H1 (cell line): Measurements from ENCODE around the gene PACRGL. TPM values are rescaled to one million over a fixed set of nuclear protein-coding genes. Genes with fewer than 3 reads are reported as not detected.

ENCODE experiments used
- CTCF ChIA-PET: fragments of 300-600 bp; sonication (Branson Sonifier 250); formaldehyde crosslinking; loops from one replicate; lab custom pipeline; 2021; ENCODE audit not compliant: partially characterized antibody; lab: Charles Lee
- POLR2A ChIA-PET: fragments of 300-600 bp; sonication (Branson Sonifier 250); formaldehyde crosslinking; loops from one replicate; lab custom pipeline; 2021; ENCODE audit warnings: inconsistent platforms; ENCODE audit not compliant: partially characterized antibody; lab: Charles Lee
- DNase-seq, 2 experiments: peaks; one replicate each; pipeline versions ENCODE4 v3.0.0 to v3.0.0-alpha.2; 2010 to 2022; ENCODE audit warnings: low spot score in 2 of 2, low read depth in 1 of 2, mixed read lengths in 1 of 2
- FAIRE-seq: peaks from 2 replicates; lab custom pipeline; 2011; peaks lifted over from hg19 to GRCh38; lab: Jason Lieb, UNC
- H2AFZ ChIP-seq: 2 replicates; pipeline ENCODE4 v1.8.1; 2012; ENCODE audit warnings: low read length, inconsistent platforms
- H2AK5ac ChIP-seq: 2 replicates; pipeline ENCODE4 v1.6.1; 2013; ENCODE audit warnings: low read depth, low read length
- H2BK120ac ChIP-seq: replicated peaks from 2 replicates; pipeline ENCODE3; 2013; ENCODE audit warnings: low read depth, low read length, inconsistent platforms
- H2BK12ac ChIP-seq: 2 replicates; pipeline ENCODE4 v1.6.1; 2013; ENCODE audit warnings: low read depth, low read length
- H2BK15ac ChIP-seq: 2 replicates; pipeline ENCODE4 v1.6.1; 2013; ENCODE audit warnings: low read length
- H2BK20ac ChIP-seq: 2 replicates; pipeline ENCODE4 v1.6.1; 2013; ENCODE audit warnings: low read length
- H2BK5ac ChIP-seq: 2 replicates; pipeline ENCODE4 v1.6.1; 2013; ENCODE audit warnings: low read depth, low read length
- H3K14ac ChIP-seq: 2 replicates; pipeline ENCODE4 v1.6.1; 2013; ENCODE audit warnings: inconsistent platforms; ENCODE audit not compliant: insufficient read length
- H3K18ac ChIP-seq: 2 replicates; pipeline ENCODE4 v1.6.1; 2013; ENCODE audit warnings: low read length; ENCODE audit errors: extremely low read depth
- H3K23ac ChIP-seq: 2 replicates; pipeline ENCODE4 v1.6.1; 2013; ENCODE audit warnings: inconsistent platforms; ENCODE audit not compliant: insufficient read length
- H3K23me2 ChIP-seq: 2 replicates; pipeline ENCODE4 v1.6.1; 2013; ENCODE audit warnings: low read depth, low read length
- H3K27ac ChIP-seq: 2 replicates; pipeline ENCODE4 v1.6.1; 2011; ENCODE audit warnings: low read depth, low read length, inconsistent platforms
- H3K27me3 ChIP-seq, 4 experiments: replicated peaks in 1 of 4; 1 replicate in 1 of 4; 2 replicates in 3 of 4; pipeline versions ENCODE4 v1.6.1 to v1.8.1; 2011 to 2013; ENCODE audit warnings: low read length in 3 of 4, mild to moderate bottlenecking in 3 of 4, inconsistent platforms in 2 of 4, mixed read lengths in 2 of 4, moderate library complexity in 1 of 4; ENCODE audit not compliant: control insufficient read depth in 3 of 4, insufficient read depth in 3 of 4; ENCODE audit errors: extremely low read depth in 1 of 4
- H3K36me3 ChIP-seq, 4 experiments: 2 replicates each; pipeline versions ENCODE4 v1.6.1 to v1.8.1; 2011 to 2013; ENCODE audit warnings: mild to moderate bottlenecking in 4 of 4, low read length in 3 of 4, moderate library complexity in 2 of 4, control low read depth in 1 of 4, inconsistent platforms in 1 of 4; ENCODE audit not compliant: insufficient read depth in 4 of 4, control insufficient read depth in 2 of 4
- H3K4ac ChIP-seq: replicated peaks from 2 replicates; pipeline ENCODE3; 2013; ENCODE audit warnings: low read length, low read depth, mixed read lengths, inconsistent platforms; ENCODE audit not compliant: insufficient read length
- H3K4me1 ChIP-seq, 4 experiments: replicated peaks in 1 of 4; 1 replicate in 1 of 4; 2 replicates in 3 of 4; pipeline versions ENCODE4 v1.6.1 to v1.8.1; 2011 to 2013; ENCODE audit warnings: low read length in 3 of 4, inconsistent platforms in 2 of 4, mixed read lengths in 1 of 4; ENCODE audit not compliant: insufficient read depth in 4 of 4, control insufficient read depth in 3 of 4
- H3K4me2 ChIP-seq, 2 experiments: 2 replicates each; pipeline versions ENCODE4 v1.6.1 to v1.8.1; 2011 to 2013; ENCODE audit warnings: low read depth in 2 of 2, low read length in 2 of 2, control low read depth in 1 of 2, inconsistent platforms in 1 of 2, mild to moderate bottlenecking in 1 of 2; ENCODE audit not compliant: insufficient read depth in 1 of 2
- H3K4me3 ChIP-seq, 4 experiments: fragments of 200-600, 300-600 bp in 1 of 4; sonication (generic), shearing (Covaris generic), sonication (Bioruptor Twin) in 1 of 4; 2 replicates each; pipeline versions ENCODE4 v1.5.1 to v1.8.1; 2011 to 2016; ENCODE audit warnings: low read length in 4 of 4, low read depth in 3 of 4, control low read depth in 2 of 4, inconsistent platforms in 2 of 4, mild to moderate bottlenecking in 2 of 4, mixed read lengths in 1 of 4, moderate library complexity in 1 of 4; ENCODE audit not compliant: insufficient read depth in 2 of 4; ENCODE audit errors: extremely low read depth in 1 of 4
- H3K56ac ChIP-seq: replicated peaks from 2 replicates; pipeline ENCODE3; 2013; ENCODE audit warnings: low read depth, mild to moderate bottlenecking, mixed read lengths, low read length, inconsistent platforms; ENCODE audit not compliant: insufficient read length
- H3K79me1 ChIP-seq: 2 replicates; pipeline ENCODE4 v1.6.1; 2013; ENCODE audit warnings: low read depth, low read length, control low read depth
- H3K79me2 ChIP-seq, 2 experiments: 2 replicates each; pipeline versions ENCODE4 v1.6.1 to v1.8.1; 2012 to 2013; ENCODE audit warnings: low read length in 2 of 2, mild to moderate bottlenecking in 2 of 2, inconsistent platforms in 1 of 2; ENCODE audit not compliant: insufficient read depth in 2 of 2, control insufficient read depth in 1 of 2
- H3K9ac ChIP-seq, 4 experiments: replicated peaks in 1 of 4; 1 replicate in 1 of 4; 2 replicates in 3 of 4; pipeline versions ENCODE4 v1.6.1 to v1.8.1; 2011 to 2013; ENCODE audit warnings: low read depth in 3 of 4, low read length in 3 of 4, control low read depth in 2 of 4, mild to moderate bottlenecking in 2 of 4, moderate library complexity in 2 of 4, inconsistent platforms in 1 of 4; ENCODE audit errors: extremely low read depth in 1 of 4
- H3K9me3 ChIP-seq, 2 experiments: 2 replicates each; pipeline versions ENCODE4 v1.6.1 to v1.8.1; 2012 to 2013; ENCODE audit warnings: mild to moderate bottlenecking in 2 of 2, moderate library complexity in 2 of 2, control low read depth in 1 of 2, inconsistent platforms in 1 of 2, low read depth in 1 of 2, low read length in 1 of 2, mixed read lengths in 1 of 2; ENCODE audit not compliant: insufficient read depth in 2 of 2
- H4K20me1 ChIP-seq, 2 experiments: replicated peaks in 1 of 2; 2 replicates each; pipeline versions ENCODE3 to v1.8.1; 2011 to 2013; ENCODE audit warnings: inconsistent platforms in 2 of 2, low read length in 2 of 2, mild to moderate bottlenecking in 1 of 2; ENCODE audit not compliant: insufficient read depth in 2 of 2, control insufficient read depth in 1 of 2
- H4K5ac ChIP-seq: 2 replicates; pipeline ENCODE4 v1.6.1; 2013; ENCODE audit warnings: low read length, low read depth, mixed read lengths, inconsistent platforms; ENCODE audit not compliant: insufficient read length
- H4K8ac ChIP-seq: 2 replicates; pipeline ENCODE4 v1.8.0; 2013; ENCODE audit warnings: mild to moderate bottlenecking, moderate library complexity, low read length, inconsistent platforms; ENCODE audit not compliant: insufficient read depth; ENCODE audit errors: extremely low read depth
- H4K91ac ChIP-seq: replicated peaks from 2 replicates; pipeline ENCODE3; 2013; ENCODE audit warnings: low read length, mixed read lengths, inconsistent platforms; ENCODE audit not compliant: insufficient read length
- MAFK ChIP-seq: IDR thresholded peaks from 2 replicates; pipeline ENCODE4 v1.6.1; 2012; ENCODE audit warnings: low read depth, mild to moderate bottlenecking, improper control_type of control experiment, low read length
- NRF1 ChIP-seq: IDR thresholded peaks from 2 replicates; pipeline ENCODE4 v1.6.1; 2011; ENCODE audit warnings: mild to moderate bottlenecking, low read depth, low read length, improper control_type of control experiment
- PHF8 ChIP-seq: fragments of 200-600 bp; sonication (generic); conservative IDR thresholded peaks from 2 replicates; pipeline ENCODE4 v1.7.1; 2012; ENCODE audit warnings: low read depth, mild to moderate bottlenecking, inconsistent platforms, low read length, moderate library complexity
- POU5F1 ChIP-seq: IDR thresholded peaks from 2 replicates; pipeline ENCODE4 v1.6.1; 2011; ENCODE audit warnings: low read depth, mild to moderate bottlenecking, low read length, moderate library complexity
- RBBP5 ChIP-seq: IDR thresholded peaks from 2 replicates; pipeline ENCODE4 v1.7.1; 2012; ENCODE audit warnings: low read depth, mild to moderate bottlenecking, inconsistent platforms, low read length, moderate library complexity, borderline replicate concordance
- TBP ChIP-seq: IDR thresholded peaks from 2 replicates; pipeline ENCODE4 v1.6.1; 2011; ENCODE audit warnings: low read depth, low read length, improper control_type of control experiment
- WGBS, 2 experiments: shearing (Covaris generic) in 1 of 2; methylation state at CpG; one replicate each; pipeline versions ENCODE4 v1.1.6 to v1.1.7; 2013 to 2015; ENCODE audit warnings: low lambda C conversion rate in 2 of 2, mixed read lengths in 2 of 2, inconsistent platforms in 1 of 2, low coverage in 1 of 2, missing lambda C conversion rate in 1 of 2; ENCODE audit not compliant: insufficient replicate concordance in 2 of 2, insufficient coverage in 1 of 2, insufficient read length in 1 of 2; ENCODE audit errors: extremely low coverage in 1 of 2, missing lambda C conversion rate in 1 of 2; 5-methylcytosine and 5-hydroxymethylcytosine counted together
- polyA plus RNA-seq, 7 experiments: library from polyadenylated mRNA; depleted of rRNA in 3 of 7; stranded (reverse) in 5 of 7; unstranded in 2 of 7; fragments of >200 nt in 5 of 7; fragments of 200-250 nt in 2 of 7; gene quantifications; 1 replicate in 5 of 7; 2 replicates in 1 of 7; 4 replicates in 1 of 7; pipeline versions ENCODE4 v1.2.1 to v1.2.3, GENCODE V29; 2011 to 2013; ENCODE audit warnings: missing spikeins in 2 of 7, mixed read lengths in 2 of 7
- total RNA-seq: library from RNA; stranded (reverse); fragmentation: NEBNext Ultra II Directional; extraction: Animal tissue kit (Norgen Biotek cat#: 25700); gene quantifications from 2 replicates; pipeline ENCODE4 v1.2.1, GENCODE V29; 2021
- TF ChIP-seq, protein P1 (sequence below): IDR thresholded peaks from 2 replicates; pipeline ENCODE4 v1.6.1; 2012; ENCODE audit warnings: low read length, inconsistent platforms

Gene PACRGL
- total and polyA plus RNA-seq, 2 of the 8 experiments (the other 6 are each of a cell fraction or from before 2014, with no cell fraction given): 7.0 to 13.7 TPM

DNA sequence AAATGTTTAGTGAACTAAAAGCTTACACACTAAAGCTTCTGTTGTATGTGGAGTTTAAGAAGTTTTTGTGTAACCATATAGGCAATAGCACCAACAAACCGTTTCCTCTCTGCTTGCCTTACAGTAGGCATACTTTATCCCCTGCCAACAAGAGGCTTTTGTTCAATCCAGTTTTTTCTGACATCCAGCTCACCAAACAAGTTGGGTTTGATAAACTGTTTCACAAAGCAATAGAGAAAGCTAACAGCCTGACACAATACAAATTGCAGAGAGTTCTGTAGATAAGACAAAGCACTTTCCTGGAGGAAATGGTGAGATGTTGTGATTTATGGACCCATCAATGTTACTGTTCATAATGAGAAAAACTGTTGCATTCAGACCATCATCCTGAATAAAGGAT lies 53.8 kb downstream of the PACRGL start:
- H2BK15ac ChIP-seq: no peak overlapping the region
- H4K5ac ChIP-seq: no peak overlapping the region
- no peak overlapping the region for H3K4me3 ChIP-seq
- WGBS, 2 experiments: 85% methylated on average over 1 of the region's 1 CpG; no CpG with 5 or more reads in 1 of the 2 experiments
- H3K79me1 ChIP-seq: no peaks in the 10 kb centered on the region
- H3K36me3 ChIP-seq: no peaks in the 10 kb centered on the region
- H3K9ac ChIP-seq: no peak overlapping the region
- no peak overlapping the region for H3K18ac ChIP-seq
- no peaks in the 10 kb centered on the region for H4K20me1 ChIP-seq
- no peak overlapping the region for H2BK20ac ChIP-seq
- no peak overlapping the region for H2BK12ac ChIP-seq
- H3K27ac ChIP-seq: no peak overlapping the region
- H3K4me1 ChIP-seq: no peaks in the 10 kb centered on the region
- POLR2A ChIA-PET: no interaction called here
- H2BK5ac ChIP-seq: no peak overlapping the region
- H3K14ac ChIP-seq: no peak overlapping the region
- FAIRE-seq (no peak), DNase-seq (no peak)
- H3K4ac ChIP-seq: no peak overlapping the region
- no peak overlapping the region for H2AFZ ChIP-seq
- no peaks in the 10 kb centered on the region for H3K27me3 ChIP-seq
- H3K4me2 ChIP-seq: no peak overlapping the region
- no peak overlapping the region for H4K8ac ChIP-seq
- H3K79me2 ChIP-seq: no peaks in the 10 kb centered on the region
- no peak overlapping the region for H4K91ac ChIP-seq
- H2BK120ac ChIP-seq: no peak overlapping the region
- no peaks in the 10 kb centered on the region for H3K23me2 ChIP-seq
- no peak overlapping the region for H3K56ac ChIP-seq
- CTCF ChIA-PET: interaction anchor here (0.7 kb wide), 1 partner anchor 232 kb away, joined by 3 read pairs; no protein-coding TSS in a partner anchor
- H2AK5ac ChIP-seq: no peak overlapping the region
- H3K23ac ChIP-seq: no peak overlapping the region
- H3K9me3 ChIP-seq: no peaks in the 10 kb centered on the region
- TF ChIP-seq RBBP5 (no peak), NRF1 (no peak), POU5F1 (no peak), PHF8 (no peak), TBP (no peak), MAFK (no peak)
- TF ChIP-seq, protein P1, sequence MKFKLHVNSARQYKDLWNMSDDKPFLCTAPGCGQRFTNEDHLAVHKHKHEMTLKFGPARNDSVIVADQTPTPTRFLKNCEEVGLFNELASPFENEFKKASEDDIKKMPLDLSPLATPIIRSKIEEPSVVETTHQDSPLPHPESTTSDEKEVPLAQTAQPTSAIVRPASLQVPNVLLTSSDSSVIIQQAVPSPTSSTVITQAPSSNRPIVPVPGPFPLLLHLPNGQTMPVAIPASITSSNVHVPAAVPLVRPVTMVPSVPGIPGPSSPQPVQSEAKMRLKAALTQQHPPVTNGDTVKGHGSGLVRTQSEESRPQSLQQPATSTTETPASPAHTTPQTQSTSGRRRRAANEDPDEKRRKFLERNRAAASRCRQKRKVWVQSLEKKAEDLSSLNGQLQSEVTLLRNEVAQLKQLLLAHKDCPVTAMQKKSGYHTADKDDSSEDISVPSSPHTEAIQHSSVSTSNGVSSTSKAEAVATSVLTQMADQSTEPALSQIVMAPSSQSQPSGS: no peak
